ENCODE data around the gene RBMX.
"Not testable (repeated sequence)": the region's sequence is repeated elsewhere in the genome, so short reads cannot be mapped to it uniquely, and the experiment has no call there.

Gene RBMX

GRCh38 chrX:136880452-136881013 is at the start of gene RBMX:
TSS of gene RBMX (minus strand) at chrX:136880725. CDS start at chrX:136879427, 1,298 bp downstream.
- DNase-seq (ENCODE audit: low read depth in 2 of 2, low spot score in 1 of 2) = peak; percentile 74 to 83

GRCh38 chrX:136921438-136921837 is 40.9 kb upstream of the RBMX start:
- DNase-seq (ENCODE audit: low read depth in 2 of 2, low spot score in 1 of 2) = not testable (repeated sequence)

- no peak for DNase-seq (ENCODE audit: low read depth in 2 of 2, low spot score in 1 of 2)
Measured at GRCh38 chrX:136920001-136920400, 39.5 kb upstream of the RBMX start.

- no peak for DNase-seq (ENCODE audit: low read depth in 2 of 2, low spot score in 1 of 2)
Measured at GRCh38 chrX:136916827-136917226, 36.3 kb upstream of the RBMX start.

GRCh38 chrX:136911661-136912060 is 31.1 kb upstream of the RBMX start:
- DNase-seq (ENCODE audit: low read depth in 2 of 2, low spot score in 1 of 2) = not testable (repeated sequence)

GRCh38 chrX:136911253-136911652 is 30.7 kb upstream of the RBMX start:
- no peak for DNase-seq (ENCODE audit: low read depth in 2 of 2, low spot score in 1 of 2)

GRCh38 chrX:136910565-136911035 is 30.1 kb upstream of the RBMX start:
- DNase-seq (ENCODE audit: low read depth in 2 of 2, low spot score in 1 of 2) = no peak

GRCh38 chrX:136909706-136910564 is 29.4 kb upstream of the RBMX start:
- peak; percentile 24 for DNase-seq (ENCODE audit: low read depth in 2 of 2, low spot score in 1 of 2)

GRCh38 chrX:136909119-136909705 is 28.7 kb upstream of the RBMX start:
- DNase-seq (ENCODE audit: low read depth in 2 of 2, low spot score in 1 of 2) = peak; percentile 24 to 41

- no peak for DNase-seq (ENCODE audit: low read depth in 2 of 2, low spot score in 1 of 2)
Measured at GRCh38 chrX:136907621-136908020, 27.1 kb upstream of the RBMX start.

GRCh38 chrX:136906921-136907510 is 26.5 kb upstream of the RBMX start:
- DNase-seq (ENCODE audit: low read depth in 2 of 2, low spot score in 1 of 2) = no peak

GRCh38 chrX:136904067-136904466 is 23.5 kb upstream of the RBMX start:
- not testable (repeated sequence) for DNase-seq (ENCODE audit: low read depth in 2 of 2, low spot score in 1 of 2)

- DNase-seq (ENCODE audit: low read depth in 2 of 2, low spot score in 1 of 2) = not testable (repeated sequence)
Measured at GRCh38 chrX:136900071-136900470, 19.5 kb upstream of the RBMX start.

GRCh38 chrX:136899221-136899620 is 18.7 kb upstream of the RBMX start:
- DNase-seq (ENCODE audit: low read depth in 2 of 2, low spot score in 1 of 2) = no peak

- not testable (repeated sequence) for DNase-seq (ENCODE audit: low read depth in 2 of 2, low spot score in 1 of 2)
Measured at GRCh38 chrX:136898752-136899151, 18.2 kb upstream of the RBMX start.

- no peak for DNase-seq (ENCODE audit: low read depth in 2 of 2, low spot score in 1 of 2)
Measured at GRCh38 chrX:136896121-136896914, 15.8 kb upstream of the RBMX start.

- no peak for DNase-seq (ENCODE audit: low read depth in 2 of 2, low spot score in 1 of 2)
Measured at GRCh38 chrX:136892412-136892811, 11.9 kb upstream of the RBMX start.

- DNase-seq (ENCODE audit: low read depth in 2 of 2, low spot score in 1 of 2) = not testable (repeated sequence)
Measured at GRCh38 chrX:136890596-136890995, 10.1 kb upstream of the RBMX start.

GRCh38 chrX:136889269-136889668 is 8.7 kb upstream of the RBMX start:
- DNase-seq (ENCODE audit: low read depth in 2 of 2, low spot score in 1 of 2) = no peak

- DNase-seq (ENCODE audit: low read depth in 2 of 2, low spot score in 1 of 2) = peak in 1 of 2 donors; percentile 2
Measured at GRCh38 chrX:136880003-136880451, 498 bp downstream of the RBMX start.
